Liver (tissue), 9 donors: ENCODE measurements around the gene KLF16. TPM values are rescaled to one million over a fixed set of nuclear protein-coding genes. Genes with fewer than 3 reads are reported as not detected.

Experiments used
- DNase-seq: peaks from one replicate; pipeline ENCODE4 v3.0.0-alpha.2; 2017; ENCODE audit warnings: low spot score
- H3K27ac ChIP-seq, 2 donors: one replicate each; pipeline ENCODE4 v1.7.0; 2013; ENCODE audit warnings: inconsistent platforms in 2 of 2, low read length in 2 of 2, control low read depth in 1 of 2, low read depth in 1 of 2, mild to moderate bottlenecking in 1 of 2
- H3K27me3 ChIP-seq, 4 donors: one replicate each; pipeline versions ENCODE4 v1.6.1 to v1.7.0; 2013; ENCODE audit warnings: low read length in 3 of 4, inconsistent platforms in 1 of 4, mild to moderate bottlenecking in 1 of 4, moderate library complexity in 1 of 4; ENCODE audit not compliant: control insufficient read depth in 4 of 4, insufficient read depth in 4 of 4
- H3K36me3 ChIP-seq, 4 donors: one replicate each; pipeline versions ENCODE4 v1.6.1 to v1.7.0; 2013; ENCODE audit warnings: low read length in 3 of 4, mild to moderate bottlenecking in 3 of 4, low read depth in 1 of 4, moderate library complexity in 1 of 4; ENCODE audit not compliant: control insufficient read depth in 4 of 4, insufficient read depth in 3 of 4
- H3K4me1 ChIP-seq, 4 donors: one replicate each; pipeline versions ENCODE4 v1.6.1 to v1.7.0; 2013; ENCODE audit warnings: low read length in 3 of 4, mild to moderate bottlenecking in 3 of 4, moderate library complexity in 1 of 4; ENCODE audit not compliant: control insufficient read depth in 4 of 4, insufficient read depth in 4 of 4
- H3K4me3 ChIP-seq, 3 donors: one replicate each; pipeline versions ENCODE4 v1.6.1 to v1.7.0; 2013; ENCODE audit warnings: low read length in 3 of 3, control low read depth in 1 of 3, low read depth in 1 of 3, mild to moderate bottlenecking in 1 of 3
- H3K9ac ChIP-seq, 2 donors: one replicate each; pipeline ENCODE4 v1.7.0; 2013; ENCODE audit warnings: low read length in 2 of 2, mild to moderate bottlenecking in 2 of 2, moderate library complexity in 2 of 2, control low read depth in 1 of 2, low read depth in 1 of 2
- H3K9me3 ChIP-seq, 4 donors: one replicate each; pipeline versions ENCODE4 v1.6.1 to v1.7.0; 2013; ENCODE audit warnings: low read length in 3 of 4; ENCODE audit not compliant: control insufficient read depth in 4 of 4
- ATF3 ChIP-seq: IDR thresholded peaks from 2 replicates; pipeline ENCODE4 v1.6.1; 2016; ENCODE audit warnings: antibody characterized with exemption
- CTCF ChIP-seq: fragments of 150-350 bp; IDR thresholded peaks from 2 replicates; pipeline ENCODE4 v1.5.1; 2017; ENCODE audit warnings: improper control_type of control experiment, low read depth, low read length; ENCODE audit not compliant: missing input control
- EGR1 ChIP-seq, 2 donors: IDR thresholded peaks; 2 replicates each; pipeline ENCODE4 v1.6.1; 2016 to 2018; ENCODE audit warnings: antibody characterized with exemption in 2 of 2, low read depth in 2 of 2
- FOXA1 ChIP-seq: IDR thresholded peaks from 2 replicates; pipeline ENCODE4 v1.6.1; 2016; ENCODE audit warnings: antibody characterized with exemption
- FOXA2 ChIP-seq: IDR thresholded peaks from 2 replicates; pipeline ENCODE4 v1.6.1; 2016; ENCODE audit warnings: antibody characterized with exemption
- GABPA ChIP-seq, 2 donors: IDR thresholded peaks in 1 of 2; conservative IDR thresholded peaks in 1 of 2; 2 replicates each; pipeline ENCODE4 v1.6.1; 2016; ENCODE audit warnings: antibody characterized with exemption in 2 of 2, mild to moderate bottlenecking in 1 of 2, moderate library complexity in 1 of 2
- HNF4A ChIP-seq, 2 donors: conservative IDR thresholded peaks; 2 replicates each; pipeline ENCODE4 v1.6.1; 2016; ENCODE audit warnings: antibody characterized with exemption in 2 of 2, mild to moderate bottlenecking in 2 of 2
- HNF4G ChIP-seq: IDR thresholded peaks from 2 replicates; pipeline ENCODE4 v1.6.1; 2016; ENCODE audit warnings: antibody characterized with exemption
- JUND ChIP-seq, 2 donors: IDR thresholded peaks; 2 replicates each; pipeline ENCODE4 v1.6.1; 2016; ENCODE audit warnings: antibody characterized with exemption in 2 of 2
- MAX ChIP-seq: IDR thresholded peaks from 2 replicates; pipeline ENCODE4 v1.6.1; 2016; ENCODE audit warnings: antibody characterized with exemption
- NR2F2 ChIP-seq: IDR thresholded peaks from 2 replicates; pipeline ENCODE4 v1.6.1; 2016; ENCODE audit warnings: antibody characterized with exemption
- RAD21 ChIP-seq, 2 donors: IDR thresholded peaks; 2 replicates each; pipeline ENCODE4 v1.6.1; 2016; ENCODE audit warnings: antibody characterized with exemption in 2 of 2, mild to moderate bottlenecking in 2 of 2
- RXRA ChIP-seq, 2 donors: IDR thresholded peaks; 2 replicates each; pipeline ENCODE4 v1.6.1; 2017 to 2018; ENCODE audit warnings: antibody characterized with exemption in 2 of 2, mild to moderate bottlenecking in 1 of 2
- SP1 ChIP-seq: IDR thresholded peaks from 2 replicates; pipeline ENCODE4 v1.6.1; 2018; ENCODE audit warnings: antibody characterized with exemption, mild to moderate bottlenecking
- TAF1 ChIP-seq: conservative IDR thresholded peaks from 2 replicates; pipeline ENCODE4 v1.6.1; 2016; ENCODE audit warnings: antibody characterized with exemption, mild to moderate bottlenecking
- YY1 ChIP-seq: IDR thresholded peaks from 2 replicates; pipeline ENCODE4 v1.6.1; 2016; ENCODE audit warnings: antibody characterized with exemption, mild to moderate bottlenecking
- ZBTB33 ChIP-seq: IDR thresholded peaks from 2 replicates; pipeline ENCODE4 v1.6.1; 2016; ENCODE audit warnings: antibody characterized with exemption
- WGBS: extraction: QIAGEN DNeasy Blood & Tissue Kit; methylation state at CpG from one replicate; pipeline ENCODE4 v1.1.7; 2013; 5-methylcytosine and 5-hydroxymethylcytosine counted together
- polyA plus RNA-seq, 2 donors: library from polyadenylated mRNA; stranded (reverse) in 1 of 2; unstranded in 1 of 2; fragments of 200-250 nt in 1 of 2; fragments of >200 nt in 1 of 2; fragmentation: Nextera tagmentation in 1 of 2; extraction: Ambion mirVana in 1 of 2; gene quantifications; one replicate each; pipeline versions ENCODE4 v1.2.1 to v1.2.3, GENCODE V29; 2013 to 2015
- total RNA-seq, 2 donors: library from RNA; depleted of rRNA; stranded (reverse); fragments of >200 nt; gene quantifications; one replicate each; pipeline ENCODE4 v1.2.3, GENCODE V29; 2014
- TF ChIP-seq, protein P1 (sequence below): IDR thresholded peaks from 2 replicates; pipeline ENCODE4 v1.6.1; 2016; ENCODE audit warnings: antibody characterized with exemption, mild to moderate bottlenecking
- donor health status: healthy.
- donor health status: healthy.
- donor health status: healthy.
- donor health status: healthy.
- donor health status: healthy.

Gene KLF16
- total and polyA plus RNA-seq, 4 donors = 1.2 to 14.8 (median 6.0) TPM

DNA sequence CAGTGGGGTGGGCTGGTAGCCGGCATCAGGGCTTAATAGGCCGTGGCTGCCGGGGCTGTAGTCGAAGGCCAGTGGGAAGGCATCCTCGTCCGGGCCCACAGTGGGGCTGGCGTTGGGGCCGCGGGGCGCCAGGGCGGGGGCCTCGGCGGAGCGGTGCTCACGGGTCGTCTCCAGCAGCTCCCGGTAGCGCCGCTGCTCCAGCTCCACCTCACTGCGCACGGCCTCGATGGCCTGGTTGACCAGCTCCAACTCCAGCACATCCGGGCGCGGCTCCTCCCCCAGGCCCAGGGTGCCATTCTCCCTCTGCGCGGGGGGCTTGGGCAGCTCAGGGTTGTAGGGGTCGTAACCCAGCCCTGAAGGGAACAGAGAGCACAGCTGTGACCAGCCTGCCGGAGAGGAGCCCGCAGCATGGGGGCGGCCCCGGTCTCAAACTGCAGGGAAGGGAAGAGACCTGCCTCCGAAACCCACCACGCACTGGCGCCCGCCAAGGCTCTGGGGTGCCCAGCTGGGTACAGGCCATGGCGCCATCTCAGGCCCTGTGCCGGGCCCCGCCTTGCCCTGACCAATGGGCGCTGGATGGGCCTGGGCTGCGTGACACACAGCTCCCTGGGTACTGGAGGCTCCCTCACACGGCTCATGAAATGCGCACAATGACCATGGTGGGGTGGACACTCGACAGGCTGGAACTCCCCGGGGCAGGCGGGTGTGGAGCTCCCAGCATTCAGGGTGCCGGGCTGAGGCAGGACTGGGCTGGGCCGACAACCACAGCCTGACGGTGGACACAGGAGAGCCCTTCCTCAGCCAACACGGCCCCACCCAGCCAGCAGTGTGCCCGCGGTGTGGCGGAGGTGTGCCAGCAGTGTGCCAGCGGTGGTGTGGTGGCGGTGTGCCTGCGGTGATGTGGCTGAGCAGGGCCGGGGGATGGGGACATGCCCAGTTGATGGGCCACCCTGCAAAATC, 34.8 kb downstream of the KLF16 start:
- no peak overlapping the region for H3K9ac ChIP-seq
- H3K4me3 ChIP-seq = no peak overlapping the region
- no peaks in the 10 kb centered on the region for H3K27me3 ChIP-seq
- H3K27ac ChIP-seq = peak overlapping the region in 1 of 2 donors; percentile 12
- WGBS = 91% methylated on average over 57 of the region's 57 CpGs
- peaks cover 2 to 7% (median 5%) of the 10 kb centered on the region in 4 donors for H3K36me3 ChIP-seq
- TF ChIP-seq FOXA1 (no peak), TAF1 (no peak), NR2F2 (no peak), CTCF (no peak), RXRA (IDR thresholded peaks at IDR 0.05) (no peak), HNF4G (no peak), ZBTB33 (no peak), FOXA2 (no peak), RAD21 (IDR thresholded peaks at IDR 0.05) (no peak), GABPA (IDR thresholded peaks at IDR 0.05 in 1 of 2, conservative IDR thresholded peaks at IDR 0.05 in 1 of 2) (no peak), JUND (IDR thresholded peaks at IDR 0.05) (no peak), EGR1 (IDR thresholded peaks at IDR 0.05; ENCODE audit: low read depth in 2 of 2) (no peak), HNF4A (conservative IDR thresholded peaks at IDR 0.05) (no peak), YY1 (no peak), ATF3 (no peak), SP1 (no peak), MAX (no peak)
- TF ChIP-seq, protein P1, sequence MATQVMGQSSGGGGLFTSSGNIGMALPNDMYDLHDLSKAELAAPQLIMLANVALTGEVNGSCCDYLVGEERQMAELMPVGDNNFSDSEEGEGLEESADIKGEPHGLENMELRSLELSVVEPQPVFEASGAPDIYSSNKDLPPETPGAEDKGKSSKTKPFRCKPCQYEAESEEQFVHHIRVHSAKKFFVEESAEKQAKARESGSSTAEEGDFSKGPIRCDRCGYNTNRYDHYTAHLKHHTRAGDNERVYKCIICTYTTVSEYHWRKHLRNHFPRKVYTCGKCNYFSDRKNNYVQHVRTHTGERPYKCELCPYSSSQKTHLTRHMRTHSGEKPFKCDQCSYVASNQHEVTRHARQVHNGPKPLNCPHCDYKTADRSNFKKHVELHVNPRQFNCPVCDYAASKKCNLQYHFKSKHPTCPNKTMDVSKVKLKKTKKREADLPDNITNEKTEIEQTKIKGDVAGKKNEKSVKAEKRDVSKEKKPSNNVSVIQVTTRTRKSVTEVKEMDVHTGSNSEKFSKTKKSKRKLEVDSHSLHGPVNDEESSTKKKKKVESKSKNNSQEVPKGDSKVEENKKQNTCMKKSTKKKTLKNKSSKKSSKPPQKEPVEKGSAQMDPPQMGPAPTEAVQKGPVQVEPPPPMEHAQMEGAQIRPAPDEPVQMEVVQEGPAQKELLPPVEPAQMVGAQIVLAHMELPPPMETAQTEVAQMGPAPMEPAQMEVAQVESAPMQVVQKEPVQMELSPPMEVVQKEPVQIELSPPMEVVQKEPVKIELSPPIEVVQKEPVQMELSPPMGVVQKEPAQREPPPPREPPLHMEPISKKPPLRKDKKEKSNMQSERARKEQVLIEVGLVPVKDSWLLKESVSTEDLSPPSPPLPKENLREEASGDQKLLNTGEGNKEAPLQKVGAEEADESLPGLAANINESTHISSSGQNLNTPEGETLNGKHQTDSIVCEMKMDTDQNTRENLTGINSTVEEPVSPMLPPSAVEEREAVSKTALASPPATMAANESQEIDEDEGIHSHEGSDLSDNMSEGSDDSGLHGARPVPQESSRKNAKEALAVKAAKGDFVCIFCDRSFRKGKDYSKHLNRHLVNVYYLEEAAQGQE = no peak
- DNase-seq = no peak
- H3K4me1 ChIP-seq = peaks cover 15 to 49% (median 25%) of the 10 kb centered on the region in 4 donors
- no peaks in the 10 kb centered on the region for H3K9me3 ChIP-seq
